SU-DHL-6 (cell line): ENCODE measurements around the gene ACTA1.

Source experiments
- H2AFZ ChIP-seq: fragments of 200-600 bp; sonication (generic); 2 replicates; pipeline ENCODE4 v1.6.1; 2014; ENCODE audit warnings: low read depth, mild to moderate bottlenecking, moderate library complexity, mixed read lengths, antibody characterized with exemption, low read length; ENCODE audit not compliant: severe bottlenecking
- H3F3A ChIP-seq: fragments of 200-600 bp; shearing (Covaris generic); 2 replicates; pipeline ENCODE4 v1.6.0; 2016; ENCODE audit warnings: antibody characterized with exemption, mild to moderate bottlenecking; ENCODE audit not compliant: insufficient read depth
- H3K27ac ChIP-seq: fragments of 200-600 bp; sonication (generic); 2 replicates; pipeline ENCODE4 v1.5.1; 2016; ENCODE audit warnings: low read depth, mild to moderate bottlenecking, low read length, moderate library complexity, mixed read lengths
- H3K27me3 ChIP-seq: fragments of 200-600 bp; sonication (generic), shearing (Covaris generic); 2 replicates; pipeline ENCODE4 v1.6.0; 2014; ENCODE audit warnings: mild to moderate bottlenecking, low read length
- H3K36me3 ChIP-seq: fragments of 200-600 bp; sonication (generic); 2 replicates; pipeline ENCODE4 v1.6.1; 2014; ENCODE audit warnings: mild to moderate bottlenecking, low read length, mixed read lengths
- H3K4me2 ChIP-seq: fragments of 300-600, 200-600 bp; shearing (Covaris generic), sonication (generic); 2 replicates; pipeline ENCODE4 v1.6.0; 2014; ENCODE audit warnings: low read length, low read depth, mild to moderate bottlenecking; ENCODE audit not compliant: poor library complexity, severe bottlenecking
- H3K4me3 ChIP-seq: fragments of 200-600 bp; sonication (generic); 2 replicates; pipeline ENCODE4 v1.5.1; 2014; ENCODE audit warnings: antibody characterized with exemption, low read length, mild to moderate bottlenecking, mixed read lengths; ENCODE audit not compliant: insufficient read depth, poor library complexity, severe bottlenecking
- H3K79me2 ChIP-seq: fragments of 200-600 bp; sonication (generic); 2 replicates; pipeline ENCODE4 v1.6.1; 2014; ENCODE audit warnings: mild to moderate bottlenecking, low read length, moderate library complexity; ENCODE audit not compliant: insufficient read depth
- H3K9ac ChIP-seq: fragments of 200-600 bp; sonication (generic); 2 replicates; pipeline ENCODE4 v1.7.0; 2014; ENCODE audit warnings: mild to moderate bottlenecking, low read length
- H3K9me2 ChIP-seq: fragments of 200-600 bp; sonication (generic); replicated peaks from 2 replicates; pipeline ENCODE4 v1.6.1; 2014; ENCODE audit warnings: low read length; ENCODE audit not compliant: insufficient read depth
- H3K9me3 ChIP-seq: fragments of 200-600 bp; sonication (generic); 2 replicates; pipeline ENCODE4 v1.6.1; 2014; ENCODE audit warnings: low read length, mixed read lengths; ENCODE audit not compliant: insufficient read depth
- H4K20me1 ChIP-seq: fragments of 200-600 bp; sonication (generic); 2 replicates; pipeline ENCODE4 v1.6.1; 2014; ENCODE audit warnings: low read depth, mild to moderate bottlenecking, antibody characterized with exemption, low read length, moderate library complexity, mixed read lengths
- EZH2phosphoT487 ChIP-seq: fragments of 200-600 bp; sonication (generic), shearing (Covaris generic); conservative IDR thresholded peaks from 2 replicates; pipeline ENCODE4 v1.6.1; 2018; ENCODE audit warnings: mild to moderate bottlenecking, antibody characterized with exemption, low read length, moderate library complexity, mixed read lengths
- TF ChIP-seq, protein P1 (sequence below): fragments of 200-600 bp; sonication (generic); IDR thresholded peaks from one replicate; pipeline ENCODE4 v1.5.1; 2017; ENCODE audit warnings: antibody characterized with exemption, mild to moderate bottlenecking, low read length, moderate library complexity; ENCODE audit not compliant: insufficient read depth, poor library complexity, severe bottlenecking

The ACTA1 gene

DNA sequence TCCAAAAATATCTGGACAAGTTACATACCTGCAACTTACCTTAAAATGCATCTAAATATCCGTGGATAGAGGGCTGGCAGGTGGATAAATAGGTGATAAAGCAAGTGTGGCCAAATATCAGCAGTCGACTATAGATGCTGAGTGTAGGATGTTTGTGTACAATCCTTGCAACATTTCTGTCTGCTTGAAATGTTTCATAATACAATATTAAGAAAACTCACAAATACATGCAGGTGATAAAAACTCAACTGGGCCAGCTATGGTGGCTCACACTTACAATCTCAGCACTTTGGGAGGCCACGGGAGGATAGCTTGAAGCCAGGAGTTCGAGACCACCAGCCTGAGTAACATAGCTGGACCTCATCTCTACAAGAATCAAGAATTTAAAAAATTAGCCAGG is 41.0 kb downstream of the ACTA1 start:
- H3K79me2 ChIP-seq: no peaks in the 10 kb centered on the region
- no peaks in the 10 kb centered on the region for H3K9me3 ChIP-seq
- no peaks in the 10 kb centered on the region for H3K36me3 ChIP-seq
- no peak overlapping the region for H3K27ac ChIP-seq
- H3K27me3 ChIP-seq: no peaks in the 10 kb centered on the region
- no peaks in the 10 kb centered on the region for H4K20me1 ChIP-seq
- H3K4me2 ChIP-seq: no peak overlapping the region
- no peaks in the 10 kb centered on the region for H3F3A ChIP-seq
- TF ChIP-seq, protein P1, sequence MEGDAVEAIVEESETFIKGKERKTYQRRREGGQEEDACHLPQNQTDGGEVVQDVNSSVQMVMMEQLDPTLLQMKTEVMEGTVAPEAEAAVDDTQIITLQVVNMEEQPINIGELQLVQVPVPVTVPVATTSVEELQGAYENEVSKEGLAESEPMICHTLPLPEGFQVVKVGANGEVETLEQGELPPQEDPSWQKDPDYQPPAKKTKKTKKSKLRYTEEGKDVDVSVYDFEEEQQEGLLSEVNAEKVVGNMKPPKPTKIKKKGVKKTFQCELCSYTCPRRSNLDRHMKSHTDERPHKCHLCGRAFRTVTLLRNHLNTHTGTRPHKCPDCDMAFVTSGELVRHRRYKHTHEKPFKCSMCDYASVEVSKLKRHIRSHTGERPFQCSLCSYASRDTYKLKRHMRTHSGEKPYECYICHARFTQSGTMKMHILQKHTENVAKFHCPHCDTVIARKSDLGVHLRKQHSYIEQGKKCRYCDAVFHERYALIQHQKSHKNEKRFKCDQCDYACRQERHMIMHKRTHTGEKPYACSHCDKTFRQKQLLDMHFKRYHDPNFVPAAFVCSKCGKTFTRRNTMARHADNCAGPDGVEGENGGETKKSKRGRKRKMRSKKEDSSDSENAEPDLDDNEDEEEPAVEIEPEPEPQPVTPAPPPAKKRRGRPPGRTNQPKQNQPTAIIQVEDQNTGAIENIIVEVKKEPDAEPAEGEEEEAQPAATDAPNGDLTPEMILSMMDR: no peak
- TF ChIP-seq EZH2phosphoT487: no peak
- H3K9me2 ChIP-seq: no peaks in the 10 kb centered on the region
- no peak overlapping the region for H3K9ac ChIP-seq
- no peak overlapping the region for H3K4me3 ChIP-seq
- no peak overlapping the region for H2AFZ ChIP-seq

- H3K79me2 ChIP-seq: no peaks in the 10 kb centered on the region
- H3K36me3 ChIP-seq: no peaks in the 10 kb centered on the region
- TF ChIP-seq, protein P1: no peak
- no peak for TF ChIP-seq EZH2phosphoT487
- H3K9me3 ChIP-seq: no peaks in the 10 kb centered on the region
- no peak overlapping the region for H2AFZ ChIP-seq
- H3K9me2 ChIP-seq: no peaks in the 10 kb centered on the region
- H3K4me2 ChIP-seq: no peak overlapping the region
- no peaks in the 10 kb centered on the region for H3F3A ChIP-seq
- no peaks in the 10 kb centered on the region for H3K27me3 ChIP-seq
- H3K27ac ChIP-seq: no peak overlapping the region
- no peaks in the 10 kb centered on the region for H4K20me1 ChIP-seq
- no peak overlapping the region for H3K9ac ChIP-seq
- no peak overlapping the region for H3K4me3 ChIP-seq
Measured at GRCh38 chr1:229390130-229390529, 43.8 kb downstream of the ACTA1 start.

- Histone ChIP-seq H3K27me3 (no peaks in the 10 kb centered on the region), H2AFZ (no peak overlapping the region), H3K9me2 (no peaks in the 10 kb centered on the region), H3K9me3 (no peaks in the 10 kb centered on the region), H3K27ac (no peak overlapping the region), H3K4me3 (no peak overlapping the region), H3F3A (no peaks in the 10 kb centered on the region), H3K9ac (no peak overlapping the region), H3K36me3 (no peaks in the 10 kb centered on the region), H3K4me2 (no peak overlapping the region), H3K79me2 (no peaks in the 10 kb centered on the region), H4K20me1 (no peaks in the 10 kb centered on the region)
- no peak for TF ChIP-seq EZH2phosphoT487
- TF ChIP-seq, protein P1: no peak
Measured at GRCh38 chr1:229388897-229389580, 44.9 kb downstream of the ACTA1 start.
